ENCODE data around the gene ZNF69.
"Not testable (repeated sequence)": the region's sequence is repeated elsewhere in the genome, so short reads cannot be mapped to it uniquely, and the experiment has no call there.

Gene ZNF69

GRCh38 chr19:11902228-11902627, 14.6 kb downstream of the ZNF69 start:
- no peak for DNase-seq

GRCh38 chr19:11905928-11906327, 18.3 kb downstream of the ZNF69 start:
- no peak for DNase-seq

GRCh38 chr19:11911937-11912336, 24.4 kb downstream of the ZNF69 start:
- not testable (repeated sequence) for DNase-seq

- not testable (repeated sequence) for DNase-seq
These were observed 27.0 kb downstream of the ZNF69 start for GRCh38 chr19:11914417-11915051.

- DNase-seq: no peak
These were observed 34.4 kb downstream of the ZNF69 start for GRCh38 chr19:11921852-11922495.

- peak; percentile 91 for DNase-seq
These were observed 37.5 kb downstream of the ZNF69 start, which contains the start of gene ZNF700 for GRCh38 chr19:11924886-11925650. ZNF700 (plus strand) TSS chr19:11925107; CDS start chr19:11925211, 104 bp downstream.

- not testable (repeated sequence) for DNase-seq
These were observed 38.1 kb downstream of the ZNF69 start for GRCh38 chr19:11925651-11926187.

GRCh38 chr19:11927227-11927626, 39.6 kb downstream of the ZNF69 start:
- no peak for DNase-seq

GRCh38 chr19:11931051-11931450, 43.5 kb downstream of the ZNF69 start:
- no peak for DNase-seq

- DNase-seq: no peak
These were observed 43.9 kb downstream of the ZNF69 start for GRCh38 chr19:11931513-11931912.

- not testable (repeated sequence) for DNase-seq
These were observed 48.2 kb downstream of the ZNF69 start for GRCh38 chr19:11935829-11936228.

- DNase-seq: not testable (repeated sequence)
These were observed 50.8 kb downstream of the ZNF69 start for GRCh38 chr19:11938383-11938782.

- DNase-seq: not testable (repeated sequence)
These were observed 53.8 kb downstream of the ZNF69 start for GRCh38 chr19:11941361-11941887.

GRCh38 chr19:11942008-11942842, 54.6 kb downstream of the ZNF69 start:
- no peak for DNase-seq

GRCh38 chr19:11942843-11943108, 55.2 kb downstream of the ZNF69 start:
- DNase-seq: no peak

GRCh38 chr19:11944656-11945055, 57.1 kb downstream of the ZNF69 start:
- no peak for DNase-seq

- DNase-seq: no peak
These were observed 61.1 kb downstream of the ZNF69 start for GRCh38 chr19:11948646-11949045.

- no peak for DNase-seq
These were observed 61.6 kb downstream of the ZNF69 start for GRCh38 chr19:11949201-11949600.

- not testable (repeated sequence) for DNase-seq
These were observed 62.1 kb downstream of the ZNF69 start for GRCh38 chr19:11949614-11950080.

GRCh38 chr19:11950312-11950711, 62.7 kb downstream of the ZNF69 start:
- DNase-seq: no peak
